WTC11 (cell line): Measurements from ENCODE around the gene MORC1.

ENCODE experiments used
- ELF4 ChIP-seq: sonication (generic); formaldehyde crosslinking; IDR thresholded peaks from 2 replicates; pipeline ENCODE4 v1.8.1; 2022; ENCODE audit warnings: low read depth, mild to moderate bottlenecking, moderate library complexity, missing genetic modification reagents
- ZNF263 ChIP-seq: sonication (generic); formaldehyde crosslinking; IDR thresholded peaks from 2 replicates; pipeline ENCODE4 v1.8.1; 2022; ENCODE audit warnings: low read depth, mild to moderate bottlenecking, moderate library complexity, missing genetic modification reagents
- TF ChIP-seq, protein P1 (sequence below): fragments of 200-600 bp; IDR thresholded peaks from 2 replicates; pipeline ENCODE4 v1.8.0; 2022; ENCODE audit warnings: antibody characterized with exemption
- TF ChIP-seq, protein P2 (sequence below): sonication (generic); formaldehyde crosslinking; IDR thresholded peaks from 2 replicates; pipeline ENCODE4 v1.8.0; 2023; ENCODE audit warnings: missing genetic modification reagents
- TF ChIP-seq, protein P3 (sequence below): sonication (generic); formaldehyde crosslinking; conservative IDR thresholded peaks from 2 replicates; pipeline ENCODE4 v1.8.1; 2023; ENCODE audit warnings: mild to moderate bottlenecking, low read depth, missing genetic modification reagents, moderate library complexity

DNA sequence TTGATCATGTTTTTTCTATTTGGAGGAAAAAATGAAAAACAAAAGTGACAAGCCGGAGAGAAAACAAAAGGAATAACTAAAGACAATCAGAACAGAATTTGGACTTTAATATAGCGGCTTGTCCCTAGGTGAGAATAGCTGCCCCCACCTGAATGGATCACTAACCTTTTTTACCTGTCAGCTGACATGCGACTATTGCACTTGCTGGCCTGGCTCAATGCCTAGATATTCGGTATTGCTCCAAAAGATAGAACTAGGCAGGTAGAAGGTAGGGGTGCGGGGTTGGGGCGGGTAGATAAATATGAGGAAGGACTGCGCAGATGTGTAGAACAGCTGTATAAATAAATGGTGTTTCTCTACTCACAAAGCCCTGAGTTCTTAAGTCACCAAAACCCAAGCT lies 650 bp upstream of the MORC1 start:
- TF ChIP-seq, protein P1, sequence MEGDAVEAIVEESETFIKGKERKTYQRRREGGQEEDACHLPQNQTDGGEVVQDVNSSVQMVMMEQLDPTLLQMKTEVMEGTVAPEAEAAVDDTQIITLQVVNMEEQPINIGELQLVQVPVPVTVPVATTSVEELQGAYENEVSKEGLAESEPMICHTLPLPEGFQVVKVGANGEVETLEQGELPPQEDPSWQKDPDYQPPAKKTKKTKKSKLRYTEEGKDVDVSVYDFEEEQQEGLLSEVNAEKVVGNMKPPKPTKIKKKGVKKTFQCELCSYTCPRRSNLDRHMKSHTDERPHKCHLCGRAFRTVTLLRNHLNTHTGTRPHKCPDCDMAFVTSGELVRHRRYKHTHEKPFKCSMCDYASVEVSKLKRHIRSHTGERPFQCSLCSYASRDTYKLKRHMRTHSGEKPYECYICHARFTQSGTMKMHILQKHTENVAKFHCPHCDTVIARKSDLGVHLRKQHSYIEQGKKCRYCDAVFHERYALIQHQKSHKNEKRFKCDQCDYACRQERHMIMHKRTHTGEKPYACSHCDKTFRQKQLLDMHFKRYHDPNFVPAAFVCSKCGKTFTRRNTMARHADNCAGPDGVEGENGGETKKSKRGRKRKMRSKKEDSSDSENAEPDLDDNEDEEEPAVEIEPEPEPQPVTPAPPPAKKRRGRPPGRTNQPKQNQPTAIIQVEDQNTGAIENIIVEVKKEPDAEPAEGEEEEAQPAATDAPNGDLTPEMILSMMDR, result no peak
- TF ChIP-seq, protein P2, sequence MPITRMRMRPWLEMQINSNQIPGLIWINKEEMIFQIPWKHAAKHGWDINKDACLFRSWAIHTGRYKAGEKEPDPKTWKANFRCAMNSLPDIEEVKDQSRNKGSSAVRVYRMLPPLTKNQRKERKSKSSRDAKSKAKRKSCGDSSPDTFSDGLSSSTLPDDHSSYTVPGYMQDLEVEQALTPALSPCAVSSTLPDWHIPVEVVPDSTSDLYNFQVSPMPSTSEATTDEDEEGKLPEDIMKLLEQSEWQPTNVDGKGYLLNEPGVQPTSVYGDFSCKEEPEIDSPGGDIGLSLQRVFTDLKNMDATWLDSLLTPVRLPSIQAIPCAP, result no peak
- TF ChIP-seq ZNF263 (CRISPR knock-in tag) (no peak), ELF4 (CRISPR knock-in tag) (no peak)
- TF ChIP-seq, protein P3, sequence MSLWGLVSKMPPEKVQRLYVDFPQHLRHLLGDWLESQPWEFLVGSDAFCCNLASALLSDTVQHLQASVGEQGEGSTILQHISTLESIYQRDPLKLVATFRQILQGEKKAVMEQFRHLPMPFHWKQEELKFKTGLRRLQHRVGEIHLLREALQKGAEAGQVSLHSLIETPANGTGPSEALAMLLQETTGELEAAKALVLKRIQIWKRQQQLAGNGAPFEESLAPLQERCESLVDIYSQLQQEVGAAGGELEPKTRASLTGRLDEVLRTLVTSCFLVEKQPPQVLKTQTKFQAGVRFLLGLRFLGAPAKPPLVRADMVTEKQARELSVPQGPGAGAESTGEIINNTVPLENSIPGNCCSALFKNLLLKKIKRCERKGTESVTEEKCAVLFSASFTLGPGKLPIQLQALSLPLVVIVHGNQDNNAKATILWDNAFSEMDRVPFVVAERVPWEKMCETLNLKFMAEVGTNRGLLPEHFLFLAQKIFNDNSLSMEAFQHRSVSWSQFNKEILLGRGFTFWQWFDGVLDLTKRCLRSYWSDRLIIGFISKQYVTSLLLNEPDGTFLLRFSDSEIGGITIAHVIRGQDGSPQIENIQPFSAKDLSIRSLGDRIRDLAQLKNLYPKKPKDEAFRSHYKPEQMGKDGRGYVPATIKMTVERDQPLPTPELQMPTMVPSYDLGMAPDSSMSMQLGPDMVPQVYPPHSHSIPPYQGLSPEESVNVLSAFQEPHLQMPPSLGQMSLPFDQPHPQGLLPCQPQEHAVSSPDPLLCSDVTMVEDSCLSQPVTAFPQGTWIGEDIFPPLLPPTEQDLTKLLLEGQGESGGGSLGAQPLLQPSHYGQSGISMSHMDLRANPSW, result no peak
